ENCODE results near the gene PALLD. TPM values are rescaled to one million over a fixed set of nuclear protein-coding genes. Genes with fewer than 3 reads are reported as not detected.
"Not testable (repeated sequence)": the region's sequence is repeated elsewhere in the genome, so short reads cannot be mapped to it uniquely, and the experiment has no call there.

The PALLD gene
- total RNA-seq, 1 donor from 2014 or later: 104 TPM

GRCh38 chr4:168908851-168909273, 412.0 kb downstream of the PALLD start:
- DNase-seq (ENCODE audit: low spot score): no peak
- peak; percentile 53 for ATAC-seq
- intact Hi-C loops (cut with DNase I): no loop called here

- intact Hi-C loops (cut with DNase I): loop anchor here (10.0 kb wide), 1 partner anchor 399 kb away; no protein-coding TSS in a partner anchor
- DNase-seq (ENCODE audit: low spot score) (no peak), ATAC-seq (no peak)
These were observed 417.2 kb downstream of the PALLD start for GRCh38 chr4:168914095-168914494.

- intact Hi-C loops (cut with DNase I): loop anchor here (5.0 to 10.0 kb wide), 2 partner anchors 205 to 402 kb away; no protein-coding TSS in a partner anchor
- DNase-seq (ENCODE audit: low spot score) (no peak), ATAC-seq (peak; percentile 64)
These were observed 420.4 kb downstream of the PALLD start for GRCh38 chr4:168917138-168917779.

DNA sequence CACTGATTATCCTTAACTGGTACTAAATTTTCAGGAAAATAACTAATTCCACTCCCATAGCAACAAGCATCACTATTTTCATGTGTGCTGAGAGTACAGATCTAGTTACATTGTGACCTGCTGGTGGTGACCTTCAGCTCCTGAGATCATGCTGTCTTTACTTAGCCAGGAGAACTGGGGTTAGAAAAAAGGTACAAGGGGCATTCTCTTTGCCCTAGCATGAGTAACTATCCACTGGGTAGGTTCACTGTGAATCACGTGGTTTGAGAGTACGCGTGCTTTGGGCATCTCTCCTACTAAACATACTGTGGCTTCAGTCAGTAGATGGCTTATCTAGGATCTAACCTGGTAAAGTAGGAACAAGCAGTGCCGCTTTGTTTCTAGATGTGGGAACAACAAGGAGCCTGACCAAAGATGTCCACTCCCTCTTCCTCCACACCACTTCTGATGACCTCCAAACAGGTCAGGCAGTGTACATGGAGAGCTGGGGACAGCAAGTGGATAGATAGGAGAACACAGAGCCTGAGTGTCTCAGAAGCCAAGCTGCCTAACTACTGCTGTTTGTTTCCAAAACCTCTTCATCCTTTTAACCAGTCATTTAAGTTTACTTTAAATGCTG, 423.0 kb downstream of the PALLD start:
- ATAC-seq (no peak), DNase-seq (ENCODE audit: low spot score) (no peak)
- intact Hi-C loops (cut with DNase I): loop anchor here (5.0 to 10.0 kb wide), 2 partner anchors 208 to 405 kb away; no protein-coding TSS in a partner anchor

DNA sequence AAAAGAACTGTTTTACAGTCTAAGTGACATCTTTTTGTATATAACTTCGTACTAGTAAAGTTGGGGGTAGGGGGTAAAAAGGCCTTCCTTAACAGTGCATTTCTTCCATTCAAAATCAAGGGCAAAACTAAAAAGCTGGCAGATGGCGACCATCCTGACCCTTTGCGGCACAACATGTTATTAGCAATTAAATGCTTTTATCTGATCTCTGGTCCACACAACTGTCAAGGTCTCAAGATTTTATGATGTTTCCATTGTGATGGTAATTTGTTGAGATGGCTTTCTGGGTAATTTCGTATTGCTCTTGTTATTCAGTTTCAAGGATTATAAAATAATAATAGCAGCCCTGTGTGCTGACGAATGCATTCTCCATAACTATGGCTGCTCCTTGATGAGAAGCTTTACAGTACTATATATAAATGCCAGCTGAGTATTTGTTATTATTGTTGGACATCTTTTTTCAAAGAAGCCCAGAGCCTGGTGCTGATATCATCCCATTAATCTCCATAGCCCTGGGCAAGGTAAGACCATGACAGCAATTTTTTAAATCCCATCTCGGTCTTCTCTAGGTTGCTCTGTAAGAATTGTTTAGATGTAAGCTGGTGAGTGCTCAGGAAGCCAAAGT, 423.7 kb downstream of the PALLD start:
- ATAC-seq (no peak), DNase-seq (ENCODE audit: low spot score) (no peak)
- intact Hi-C loops (cut with DNase I): no loop called here

DNA sequence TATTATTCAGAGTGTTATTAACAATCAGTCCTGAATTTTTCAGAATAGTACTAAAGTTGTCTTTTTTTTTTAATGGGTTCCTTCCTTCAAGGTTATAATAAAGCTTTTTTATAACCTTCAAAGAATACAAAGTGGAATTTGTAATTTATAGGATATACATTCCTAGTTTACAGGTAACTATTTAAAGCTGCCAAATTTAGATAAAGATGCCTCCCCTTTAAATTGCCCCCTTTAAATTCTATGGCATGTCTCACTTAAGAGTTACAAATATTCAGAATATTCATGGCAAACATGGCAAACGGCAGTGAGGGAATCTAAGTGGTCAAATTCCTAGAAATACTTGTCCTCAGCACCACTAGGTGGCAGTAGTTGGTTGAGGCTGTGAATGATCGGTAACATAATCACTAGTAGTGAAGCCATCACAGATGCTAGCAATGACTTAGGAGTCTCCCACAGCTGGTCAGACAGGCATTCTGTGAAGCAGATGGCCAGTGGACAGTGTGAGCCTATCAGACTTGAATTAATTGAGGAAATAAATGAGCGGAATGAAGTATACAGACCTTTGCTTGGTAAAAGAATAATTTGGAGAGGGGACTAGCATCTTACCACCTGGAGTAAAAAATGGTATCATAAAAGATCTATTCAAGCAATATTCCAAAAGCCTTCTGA, 426.8 kb downstream of the PALLD start:
- ATAC-seq: peak; percentile 80
- intact Hi-C loops (cut with DNase I): no loop called here
- peak; percentile 67 for DNase-seq (ENCODE audit: low spot score)

- ATAC-seq (no peak), DNase-seq (ENCODE audit: low spot score) (no peak)
- intact Hi-C loops (cut with DNase I): no loop called here
These were observed 427.8 kb downstream of the PALLD start for GRCh38 chr4:168924667-168925066.

- no peak for ATAC-seq
- intact Hi-C loops (cut with DNase I): no loop called here
- no peak for DNase-seq (ENCODE audit: low spot score)
These were observed 429.1 kb downstream of the PALLD start for GRCh38 chr4:168925789-168926490.

GRCh38 chr4:168928346-168928745, 431.5 kb downstream of the PALLD start:
- no peak for DNase-seq (ENCODE audit: low spot score)
- intact Hi-C loops (cut with DNase I): no loop called here
- no peak for ATAC-seq

DNA sequence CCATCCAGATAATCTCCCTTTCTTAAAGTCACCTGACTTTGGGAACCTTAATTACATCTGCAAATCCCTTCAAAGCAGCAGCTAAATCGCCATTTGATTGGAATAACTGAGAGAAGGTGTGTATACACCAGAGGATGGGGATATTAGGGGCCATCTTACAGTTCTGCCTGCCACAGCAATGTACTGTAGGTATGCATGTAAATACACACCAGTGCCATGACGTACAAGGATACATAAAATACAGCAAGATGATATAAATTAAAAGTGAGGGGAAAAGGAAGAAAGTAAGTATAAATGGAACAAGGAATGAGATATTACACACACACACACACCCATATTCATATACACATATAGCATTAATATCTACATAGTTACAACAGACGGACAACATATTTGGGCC, 432.0 kb downstream of the PALLD start:
- intact Hi-C loops (cut with DNase I): no loop called here
- ATAC-seq: no peak

GRCh38 chr4:168930413-168931196, 433.8 kb downstream of the PALLD start:
- ATAC-seq (no peak), DNase-seq (ENCODE audit: low spot score) (no peak)
- intact Hi-C loops (cut with DNase I): no loop called here

More for the DNA sequence above, 432.0 kb downstream of the PALLD start:
- no peak for DNase-seq (ENCODE audit: low spot score)

GRCh38 chr4:168931215-168931650, 434.4 kb downstream of the PALLD start:
- intact Hi-C loops (cut with DNase I): no loop called here
- DNase-seq (ENCODE audit: low spot score) (no peak), ATAC-seq (no peak)

DNA sequence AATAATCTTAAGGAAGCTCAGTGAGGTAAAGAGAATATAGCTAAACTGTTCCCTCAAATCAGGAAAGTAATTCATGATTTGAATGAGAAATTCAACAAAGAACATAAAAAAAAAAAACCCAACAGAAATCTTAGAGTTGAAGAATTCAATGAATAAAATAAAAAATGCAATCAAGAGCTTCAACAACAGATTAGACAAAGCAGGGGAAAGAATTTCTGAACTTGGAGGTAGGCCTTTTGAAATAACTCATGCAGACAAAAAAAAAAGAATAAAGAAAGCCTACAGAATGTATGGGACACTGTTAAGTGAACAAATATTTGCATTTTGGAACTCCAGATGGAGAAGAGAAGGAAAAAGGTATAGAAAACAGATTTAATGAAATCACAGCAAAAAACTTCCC, 435.3 kb downstream of the PALLD start:
- intact Hi-C loops (cut with DNase I): no loop called here
- DNase-seq (ENCODE audit: low spot score): no peak
- no peak for ATAC-seq

DNA sequence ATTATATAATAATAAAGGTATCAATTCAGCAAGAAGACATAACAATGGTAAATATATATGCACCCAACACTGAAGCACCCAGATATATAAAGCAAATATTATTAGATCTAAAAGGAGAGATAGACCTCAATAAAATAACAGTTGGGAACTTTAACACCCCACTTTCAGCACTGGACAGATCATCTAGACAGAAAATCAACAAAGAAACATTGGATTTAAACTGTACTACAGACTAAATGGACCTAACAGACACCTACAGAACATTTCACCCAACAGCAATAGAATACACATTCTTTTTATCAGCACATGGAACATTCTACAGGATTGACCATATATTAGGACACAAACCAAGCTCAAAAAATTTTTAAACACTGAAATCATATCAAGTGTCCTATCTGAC, 436.6 kb downstream of the PALLD start:
- no peak for ATAC-seq
- DNase-seq (ENCODE audit: low spot score): no peak
- intact Hi-C loops (cut with DNase I): no loop called here

GRCh38 chr4:168937473-168937872, 440.6 kb downstream of the PALLD start:
- DNase-seq (ENCODE audit: low spot score); ATAC-seq; intact Hi-C loops (cut with DNase I): not testable (repeated sequence)

DNA sequence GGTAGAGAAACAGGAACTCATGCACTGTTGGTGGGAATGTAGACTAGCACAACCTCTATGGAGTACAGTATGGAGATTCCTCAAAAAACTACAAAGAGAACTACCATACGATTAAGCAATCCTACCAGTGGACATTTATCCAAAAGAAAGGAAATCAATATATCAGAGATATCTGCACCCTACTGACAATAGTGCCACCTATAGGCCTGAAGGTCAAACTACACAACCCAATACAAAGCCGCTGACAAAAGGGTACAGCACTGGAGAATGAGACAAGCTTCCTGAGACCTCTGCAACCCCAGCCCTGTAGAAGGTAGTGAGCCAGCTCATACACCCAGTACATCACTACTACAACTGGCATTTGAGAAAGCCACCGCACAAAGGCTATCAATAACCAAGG, 446.1 kb downstream of the PALLD start:
- ATAC-seq (no peak), DNase-seq (ENCODE audit: low spot score) (no peak)
- intact Hi-C loops (cut with DNase I): no loop called here

- intact Hi-C loops (cut with DNase I): no loop called here
- ATAC-seq: no peak
These were observed 448.4 kb downstream of the PALLD start for GRCh38 chr4:168945291-168945690.

GRCh38 chr4:168952821-168953246, 456.0 kb downstream of the PALLD start:
- intact Hi-C loops (cut with DNase I); DNase-seq (ENCODE audit: low spot score); ATAC-seq: not testable (repeated sequence)

More at GRCh38 chr4:168945291-168945690, 448.4 kb downstream of the PALLD start:
- no peak for DNase-seq (ENCODE audit: low spot score)
